MM.1S (cell line): ENCODE data around the gene TSPAN1.
"Not testable (repeated sequence)": the region's sequence is repeated elsewhere in the genome, so short reads cannot be mapped to it uniquely, and the experiment has no call there.

Source experiments
- DNase-seq: peaks from one replicate; pipeline ENCODE4 v3.0.0-alpha.2; 2015
- H2AFZ ChIP-seq: fragments of 300-600 bp; sonication (generic); 2 replicates; pipeline ENCODE4 v1.6.0; 2016; ENCODE audit warnings: antibody characterized with exemption, low read length
- H3F3A ChIP-seq: fragments of 300-600 bp; sonication (generic); 2 replicates; pipeline ENCODE4 v1.6.1; 2016; ENCODE audit warnings: mild to moderate bottlenecking, antibody characterized with exemption, low read length, moderate library complexity, mixed read lengths; ENCODE audit not compliant: insufficient read depth
- H3K27ac ChIP-seq: fragments of 300-600 bp; sonication (generic); 2 replicates; pipeline ENCODE4 v1.5.1; 2016; ENCODE audit warnings: mild to moderate bottlenecking, low read length
- H3K27me3 ChIP-seq: fragments of 300-600 bp; sonication (generic); replicated peaks from 2 replicates; pipeline ENCODE4 v1.6.0; 2016; ENCODE audit warnings: low read length; ENCODE audit not compliant: insufficient read depth
- H3K36me3 ChIP-seq: fragments of 300-600 bp; sonication (generic); replicated peaks from 2 replicates; pipeline ENCODE4 v1.6.1; 2016; ENCODE audit warnings: mild to moderate bottlenecking, low read length, mixed read lengths; ENCODE audit not compliant: insufficient read depth
- H3K4me1 ChIP-seq: fragments of 300-600 bp; sonication (generic); 2 replicates; pipeline ENCODE4 v1.6.1; 2016; ENCODE audit warnings: low read length, mixed read lengths
- H3K4me2 ChIP-seq: fragments of 300-600 bp; sonication (generic); 2 replicates; pipeline ENCODE4 v1.6.0; 2016; ENCODE audit warnings: low read depth, low read length
- H3K4me3 ChIP-seq: fragments of 300-600 bp; sonication (generic); 2 replicates; pipeline ENCODE4 v1.5.1; 2016; ENCODE audit warnings: low read length, mixed read lengths
- H3K79me2 ChIP-seq: fragments of 300-600 bp; sonication (generic); 2 replicates; pipeline ENCODE4 v1.6.1; 2016; ENCODE audit warnings: mixed run types, low read length, mixed read lengths
- H3K9ac ChIP-seq: fragments of 300-600 bp; sonication (generic); 2 replicates; pipeline ENCODE4 v1.6.1; 2016; ENCODE audit warnings: low read length, mixed read lengths
- H3K9me2 ChIP-seq: fragments of 300-600 bp; sonication (generic); replicated peaks from 2 replicates; pipeline ENCODE4 v1.6.1; 2016; ENCODE audit warnings: mild to moderate bottlenecking, low read length, mixed read lengths; ENCODE audit not compliant: insufficient read depth
- H3K9me3 ChIP-seq: fragments of 300-600 bp; sonication (generic); replicated peaks from 2 replicates; pipeline ENCODE4 v1.6.1; 2016; ENCODE audit warnings: mild to moderate bottlenecking, low read length, mixed read lengths; ENCODE audit not compliant: insufficient read depth
- H4K20me1 ChIP-seq: fragments of 300-600 bp; sonication (generic); 2 replicates; pipeline ENCODE4 v1.6.1; 2016; ENCODE audit warnings: mild to moderate bottlenecking, low read length, moderate library complexity, mixed read lengths; ENCODE audit not compliant: insufficient read depth
- EZH2 ChIP-seq: fragments of 300-600 bp; sonication (generic); optimal IDR thresholded peaks from 2 replicates; pipeline ENCODE3; 2017; ENCODE audit warnings: low read depth, mild to moderate bottlenecking, antibody characterized with exemption, low read length, mixed read lengths
- EZH2phosphoT487 ChIP-seq: fragments of 300-600 bp; sonication (generic); IDR thresholded peaks from 2 replicates; pipeline ENCODE4 v1.6.1; 2018; ENCODE audit warnings: antibody characterized with exemption, low read length
- TF ChIP-seq, protein P1 (sequence below): fragments of 300-600 bp; sonication (generic); IDR thresholded peaks from 2 replicates; pipeline ENCODE4 v1.5.1; 2016; ENCODE audit warnings: antibody characterized with exemption, low read length, mixed read lengths

The TSPAN1 gene

DNA sequence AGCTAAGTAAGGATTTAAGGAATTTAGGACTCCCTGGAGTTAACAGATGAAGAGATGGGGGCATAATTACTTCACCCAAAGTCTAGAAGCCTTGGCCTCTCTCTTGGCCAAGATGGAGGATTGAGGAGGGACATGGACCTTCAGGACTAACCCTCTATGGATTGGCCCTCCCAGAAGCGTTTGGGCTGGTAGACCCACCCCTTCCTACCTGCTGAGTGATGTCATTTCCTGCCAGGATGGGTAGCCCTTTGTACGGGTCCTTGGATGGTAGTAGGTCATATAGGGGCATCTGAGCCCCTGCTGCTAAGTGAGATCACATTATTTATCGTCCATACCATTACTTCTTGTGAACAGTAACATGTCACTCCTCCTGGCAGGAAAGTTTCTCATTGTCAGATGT lies 45.9 kb downstream of the TSPAN1 start:
- Histone ChIP-seq H3F3A (no peaks in the 10 kb centered on the region), H3K4me2 (no peak overlapping the region), H3K9ac (no peak overlapping the region), H3K27me3 (no peaks in the 10 kb centered on the region), H4K20me1 (no peaks in the 10 kb centered on the region), H3K4me1 (no peaks in the 10 kb centered on the region), H2AFZ (0 out of 2 replicates have a peak overlapping the region, but pooled peaks have one; percentile 14), H3K9me2 (no peaks in the 10 kb centered on the region), H3K36me3 (no peaks in the 10 kb centered on the region), H3K79me2 (no peaks in the 10 kb centered on the region), H3K27ac (no peak overlapping the region), H3K4me3 (no peak overlapping the region), H3K9me3 (no peaks in the 10 kb centered on the region)
- no peak for DNase-seq
- TF ChIP-seq EZH2 (no peak), EZH2phosphoT487 (no peak)
- TF ChIP-seq, protein P1, sequence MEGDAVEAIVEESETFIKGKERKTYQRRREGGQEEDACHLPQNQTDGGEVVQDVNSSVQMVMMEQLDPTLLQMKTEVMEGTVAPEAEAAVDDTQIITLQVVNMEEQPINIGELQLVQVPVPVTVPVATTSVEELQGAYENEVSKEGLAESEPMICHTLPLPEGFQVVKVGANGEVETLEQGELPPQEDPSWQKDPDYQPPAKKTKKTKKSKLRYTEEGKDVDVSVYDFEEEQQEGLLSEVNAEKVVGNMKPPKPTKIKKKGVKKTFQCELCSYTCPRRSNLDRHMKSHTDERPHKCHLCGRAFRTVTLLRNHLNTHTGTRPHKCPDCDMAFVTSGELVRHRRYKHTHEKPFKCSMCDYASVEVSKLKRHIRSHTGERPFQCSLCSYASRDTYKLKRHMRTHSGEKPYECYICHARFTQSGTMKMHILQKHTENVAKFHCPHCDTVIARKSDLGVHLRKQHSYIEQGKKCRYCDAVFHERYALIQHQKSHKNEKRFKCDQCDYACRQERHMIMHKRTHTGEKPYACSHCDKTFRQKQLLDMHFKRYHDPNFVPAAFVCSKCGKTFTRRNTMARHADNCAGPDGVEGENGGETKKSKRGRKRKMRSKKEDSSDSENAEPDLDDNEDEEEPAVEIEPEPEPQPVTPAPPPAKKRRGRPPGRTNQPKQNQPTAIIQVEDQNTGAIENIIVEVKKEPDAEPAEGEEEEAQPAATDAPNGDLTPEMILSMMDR, result no peak

DNA sequence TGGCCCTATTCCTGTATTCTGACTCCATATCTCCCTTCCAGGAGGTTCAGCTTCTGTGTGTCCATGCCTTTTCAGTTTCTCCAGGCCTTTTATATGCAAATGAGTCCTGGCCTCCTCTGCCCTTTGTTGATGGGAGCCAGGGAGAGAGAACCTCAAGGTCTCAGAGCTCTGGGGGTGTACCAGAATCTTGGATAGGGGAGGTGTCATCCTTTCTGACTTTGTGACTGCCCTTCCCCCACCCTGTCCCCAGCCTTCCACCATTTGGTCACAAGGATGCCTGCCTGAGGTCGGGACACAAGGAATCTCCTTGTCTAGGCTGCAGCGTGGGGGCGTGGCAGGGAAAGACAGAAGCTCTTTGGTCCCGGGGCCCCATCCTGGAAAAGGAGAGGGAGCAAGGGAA lies 46.9 kb downstream of the TSPAN1 start:
- Histone ChIP-seq H4K20me1 (no peaks in the 10 kb centered on the region), H3F3A (no peaks in the 10 kb centered on the region), H3K9me2 (no peaks in the 10 kb centered on the region), H3K79me2 (no peaks in the 10 kb centered on the region), H3K4me3 (no peak overlapping the region), H3K4me2 (no peak overlapping the region), H3K4me1 (no peaks in the 10 kb centered on the region), H2AFZ (no peak overlapping the region), H3K27me3 (no peaks in the 10 kb centered on the region), H3K9ac (no peak overlapping the region), H3K36me3 (no peaks in the 10 kb centered on the region), H3K27ac (no peak overlapping the region), H3K9me3 (no peaks in the 10 kb centered on the region)
- TF ChIP-seq EZH2 (no peak), EZH2phosphoT487 (no peak)
- TF ChIP-seq, protein P1, result no peak
- DNase-seq, result no peak

DNA sequence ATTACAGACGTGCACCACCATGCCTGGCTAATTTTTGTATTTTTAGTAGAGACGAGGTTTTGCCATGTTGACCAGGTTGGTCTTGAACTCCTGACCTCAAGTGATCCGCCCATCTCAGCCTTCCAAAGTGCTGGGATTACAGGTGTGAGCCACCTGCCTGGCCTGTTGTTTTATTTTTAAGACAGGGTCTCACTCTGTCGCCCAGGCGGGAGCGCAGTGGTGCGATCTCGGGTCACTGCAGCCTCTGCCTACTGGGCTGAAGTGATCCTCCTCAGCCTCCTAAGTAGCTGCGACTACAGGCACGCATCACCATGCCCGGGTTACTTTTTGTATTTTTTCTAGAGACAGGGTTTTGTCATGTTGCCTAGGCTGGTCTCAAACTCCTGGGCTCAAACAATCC lies 48.2 kb downstream of the TSPAN1 start:
- not testable (repeated sequence) for H3K27ac ChIP-seq, H3K4me3 ChIP-seq, H3K79me2 ChIP-seq, H3K4me2 ChIP-seq, DNase-seq, H3K36me3 ChIP-seq, H3K9me2 ChIP-seq, H3K9me3 ChIP-seq, H4K20me1 ChIP-seq, H3K9ac ChIP-seq, H3K27me3 ChIP-seq, H3K4me1 ChIP-seq, H2AFZ ChIP-seq, H3F3A ChIP-seq

DNA sequence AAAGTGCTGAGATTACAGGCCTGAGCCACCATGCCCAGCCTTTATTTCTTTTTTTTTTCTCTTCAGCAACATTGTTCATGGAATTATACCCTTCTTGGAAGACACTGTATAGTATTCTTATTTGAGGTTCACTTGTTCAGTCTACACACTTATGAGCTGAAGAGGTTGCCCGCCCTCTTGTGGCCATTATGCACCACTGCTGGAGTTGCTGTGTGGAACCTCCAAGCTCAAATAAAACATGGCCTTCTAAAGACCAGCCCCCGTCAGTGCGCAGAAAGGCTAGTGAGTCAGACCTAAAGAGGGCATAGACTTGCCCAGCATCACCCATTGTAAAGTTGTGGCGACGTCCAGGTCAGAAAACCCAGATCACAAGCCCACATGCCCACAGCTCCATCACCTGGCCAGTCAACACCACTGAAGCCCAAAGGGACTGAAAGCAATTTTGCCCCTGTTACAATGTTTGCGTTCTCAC lies 48.6 kb downstream of the TSPAN1 start:
- Histone ChIP-seq H3K4me1 (no peaks in the 10 kb centered on the region), H4K20me1 (no peaks in the 10 kb centered on the region), H2AFZ (peak overlapping the region; percentile 74), H3F3A (no peaks in the 10 kb centered on the region), H3K9ac (no peak overlapping the region), H3K36me3 (no peaks in the 10 kb centered on the region), H3K9me2 (no peaks in the 10 kb centered on the region), H3K27me3 (no peaks in the 10 kb centered on the region), H3K4me2 (peak overlapping the region; percentile 56), H3K79me2 (no peaks in the 10 kb centered on the region), H3K27ac (no peak overlapping the region), H3K4me3 (no peak overlapping the region), H3K9me3 (no peaks in the 10 kb centered on the region)
- TF ChIP-seq EZH2phosphoT487 (no peak), EZH2 (no peak)
- TF ChIP-seq, protein P1, result peak; percentile 97
- DNase-seq, result peak; percentile 83
